ENCODE measurements around the gene ADAMTS13. TPM values are rescaled to one million over a fixed set of nuclear protein-coding genes. Genes with fewer than 3 reads are reported as not detected.

ADAMTS13 gene
- total and polyA plus RNA-seq, 2 experiments from 2014 or later = 1.4 to 2.2 TPM

GRCh38 chr9:133477461-133477860 lies 55.3 kb downstream of the ADAMTS13 start:
- H3K4me3 ChIP-seq = no peak overlapping the region
- no peaks in the 10 kb centered on the region for H3K4me1 ChIP-seq (ENCODE audit: insufficient read depth)
- H3K36me3 ChIP-seq (ENCODE audit: low read depth) = no peaks in the 10 kb centered on the region
- no peak overlapping the region for H2AFZ ChIP-seq
- H3K9me2 ChIP-seq (ENCODE audit: insufficient read depth) = no peaks in the 10 kb centered on the region
- no peaks in the 10 kb centered on the region for H3K9me3 ChIP-seq (ENCODE audit: low read depth)
- WGBS, 2 experiments (ENCODE audit: low coverage in 1 of 2, low lambda C conversion rate in 2 of 2, missing lambda C conversion rate in 2 of 2) = 86 to 92% methylated on average over 4 of the region's 4 CpGs
- H3F3A ChIP-seq (ENCODE audit: insufficient read depth) = no peaks in the 10 kb centered on the region
- H3K79me2 ChIP-seq (ENCODE audit: insufficient read depth) = no peaks in the 10 kb centered on the region
- no peak overlapping the region for H3K27ac ChIP-seq
- H3K9ac ChIP-seq = no peak overlapping the region
- H3K4me2 ChIP-seq (ENCODE audit: unreplicated experiment) = no peak overlapping the region
- in situ Hi-C loops (cut with MboI) = loop anchor here (25.0 kb wide), 1 partner anchor 440 kb away; the partner anchor contains the start of gene GTF3C5
- no peaks in the 10 kb centered on the region for H4K20me1 ChIP-seq (ENCODE audit: insufficient read depth)
- H3K27me3 ChIP-seq (replicated peaks; ENCODE audit: insufficient read depth) = no peaks in the 10 kb centered on the region
- no peak for DNase-seq
- TF ChIP-seq EZH2 (IDR thresholded peaks at IDR 0.05; ENCODE audit: insufficient read depth, poor library complexity, severe bottlenecking) = no peak
- no peak for TF ChIP-seq EZH2phosphoT487 (IDR thresholded peaks at IDR 0.05; ENCODE audit: insufficient read depth, low read depth)

GRCh38 chr9:133477992-133478850 lies 56.1 kb downstream of the ADAMTS13 start:
- Histone ChIP-seq H3K4me2 (ENCODE audit: unreplicated experiment) (peak overlapping the region; percentile 88), H3F3A (ENCODE audit: insufficient read depth) (no peaks in the 10 kb centered on the region), H3K9ac (peak overlapping the region; percentile 77), H3K36me3 (ENCODE audit: low read depth) (no peaks in the 10 kb centered on the region), H3K27ac (no peak overlapping the region), H4K20me1 (ENCODE audit: insufficient read depth) (no peaks in the 10 kb centered on the region), H3K9me2 (ENCODE audit: insufficient read depth) (no peaks in the 10 kb centered on the region), H3K79me2 (ENCODE audit: insufficient read depth) (no peaks in the 10 kb centered on the region), H3K9me3 (ENCODE audit: low read depth) (no peaks in the 10 kb centered on the region), H3K4me1 (ENCODE audit: insufficient read depth) (no peaks in the 10 kb centered on the region), H3K27me3 (replicated peaks; ENCODE audit: insufficient read depth) (no peaks in the 10 kb centered on the region), H3K4me3 (peak overlapping the region; percentile 75), H2AFZ (peak overlapping the region; percentile 98)
- DNase-seq = peak; percentile 59
- 39 to 41% methylated on average over 17 of the region's 17 CpGs for WGBS, 2 experiments (ENCODE audit: low coverage in 1 of 2, low lambda C conversion rate in 2 of 2, missing lambda C conversion rate in 2 of 2)
- no peak for TF ChIP-seq EZH2phosphoT487 (IDR thresholded peaks at IDR 0.05; ENCODE audit: insufficient read depth, low read depth)
- TF ChIP-seq EZH2 (IDR thresholded peaks at IDR 0.05; ENCODE audit: insufficient read depth, poor library complexity, severe bottlenecking) = no peak
- in situ Hi-C loops (cut with MboI) = loop anchor here (25.0 kb wide), 1 partner anchor 441 kb away; the partner anchor contains the start of gene GTF3C5

GRCh38 chr9:133478851-133479711 lies 56.9 kb downstream of the ADAMTS13 start, which contains the start of gene SLC2A6:
Gene SLC2A6 (minus strand): TSS chr9:133479099. CDS start chr9:133479059, 40 bp downstream.
- H3K27ac ChIP-seq = no peak within 1 kb of the TSS
- 1 to 2% methylated on average over 57 to 79 of the region's 84 CpGs for WGBS, 2 experiments (ENCODE audit: low coverage in 1 of 2, low lambda C conversion rate in 2 of 2, missing lambda C conversion rate in 2 of 2)

GRCh38 chr9:133483611-133484010 lies 61.4 kb downstream of the ADAMTS13 start:
- no peak for TF ChIP-seq EZH2 (IDR thresholded peaks at IDR 0.05; ENCODE audit: insufficient read depth, poor library complexity, severe bottlenecking)
- no peak for TF ChIP-seq EZH2phosphoT487 (IDR thresholded peaks at IDR 0.05; ENCODE audit: insufficient read depth, low read depth)
- DNase-seq = no peak
- 91 to 96% methylated on average over 8 to 9 of the region's 9 CpGs for WGBS, 2 experiments (ENCODE audit: low coverage in 1 of 2, low lambda C conversion rate in 2 of 2, missing lambda C conversion rate in 2 of 2)
- Histone ChIP-seq H3K4me1 (ENCODE audit: insufficient read depth) (no peaks in the 10 kb centered on the region), H4K20me1 (ENCODE audit: insufficient read depth) (no peaks in the 10 kb centered on the region), H3K79me2 (ENCODE audit: insufficient read depth) (no peaks in the 10 kb centered on the region), H3K9ac (no peak overlapping the region), H3K4me2 (ENCODE audit: unreplicated experiment) (no peak overlapping the region), H3K36me3 (ENCODE audit: low read depth) (no peaks in the 10 kb centered on the region), H3K4me3 (no peak overlapping the region), H3K27me3 (replicated peaks; ENCODE audit: insufficient read depth) (no peaks in the 10 kb centered on the region), H3F3A (ENCODE audit: insufficient read depth) (no peaks in the 10 kb centered on the region), H3K9me3 (ENCODE audit: low read depth) (no peaks in the 10 kb centered on the region), H2AFZ (no peak overlapping the region), H3K27ac (no peak overlapping the region), H3K9me2 (ENCODE audit: insufficient read depth) (no peaks in the 10 kb centered on the region)
- in situ Hi-C loops (cut with MboI) = loop anchor here (25.0 kb wide), 1 partner anchor 446 kb away; the partner anchor contains the start of gene GTF3C5

More at GRCh38 chr9:133478851-133479711, 56.9 kb downstream of the ADAMTS13 start, which contains the start of gene SLC2A6:
- Histone ChIP-seq H3K9ac (peak within 1 kb of the TSS; percentile 77), H3F3A (ENCODE audit: insufficient read depth) (no peaks in the 10 kb centered on the region), H3K79me2 (ENCODE audit: insufficient read depth) (no peaks in the 10 kb centered on the region), H3K4me1 (ENCODE audit: insufficient read depth) (no peaks in the 10 kb centered on the region), H3K9me3 (ENCODE audit: low read depth) (no peaks in the 10 kb centered on the region), H3K4me2 (ENCODE audit: unreplicated experiment) (peak within 1 kb of the TSS; percentile 88), H2AFZ (peak within 1 kb of the TSS; percentile 98), H3K36me3 (ENCODE audit: low read depth) (no peaks in the 10 kb centered on the region), H3K27me3 (replicated peaks; ENCODE audit: insufficient read depth) (no peaks in the 10 kb centered on the region), H3K4me3 (peak within 1 kb of the TSS; percentile 75), H3K9me2 (ENCODE audit: insufficient read depth) (no peaks in the 10 kb centered on the region), H4K20me1 (ENCODE audit: insufficient read depth) (no peaks in the 10 kb centered on the region)
- in situ Hi-C loops (cut with MboI) = loop anchor here (25.0 kb wide), 1 partner anchor 442 kb away; the partner anchor contains the start of gene GTF3C5
- peak; percentile 93 for DNase-seq
- TF ChIP-seq EZH2 (IDR thresholded peaks at IDR 0.05; ENCODE audit: insufficient read depth, poor library complexity, severe bottlenecking) (no peak), EZH2phosphoT487 (IDR thresholded peaks at IDR 0.05; ENCODE audit: insufficient read depth, low read depth) (no peak)

Measured in GM23248 (cell line).